Measurements from ENCODE around the gene KIN.
A peak's percentile ranks its signal among the peaks of the same experiment; 100 is the strongest.
"Not testable (repeated sequence)": the region's sequence is repeated elsewhere in the genome, so short reads cannot be mapped to it uniquely, and the experiment has no call there.

KIN gene

GRCh38 chr10:7794251-7795026 is 6.6 kb upstream of the KIN start:
- DNase-seq (ENCODE audit: low read depth in 2 of 2), result no peak

GRCh38 chr10:7792541-7792940 is 4.7 kb upstream of the KIN start:
- DNase-seq (ENCODE audit: low read depth in 2 of 2), result no peak

DNA sequence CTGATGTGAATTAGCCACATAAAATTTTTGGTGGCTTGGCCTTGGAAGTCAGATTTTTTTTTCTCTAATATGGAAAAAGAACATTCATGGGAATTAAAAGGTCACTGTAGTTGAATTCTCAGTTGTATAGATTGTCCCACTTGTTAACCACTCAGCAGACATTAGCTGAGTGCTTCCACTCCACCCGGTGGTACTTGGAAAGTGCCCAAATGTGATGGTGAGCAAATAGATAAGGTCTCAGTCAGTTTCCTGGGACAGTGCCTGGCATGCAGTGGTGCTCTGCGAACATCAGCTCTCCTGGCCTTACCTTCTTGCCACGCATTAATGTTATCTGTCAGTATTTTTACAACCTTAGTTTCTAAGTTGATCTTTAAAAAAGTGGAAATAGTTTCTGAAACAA is 1.6 kb upstream of the KIN start:
- DNase-seq (ENCODE audit: low read depth in 2 of 2), result no peak

DNA sequence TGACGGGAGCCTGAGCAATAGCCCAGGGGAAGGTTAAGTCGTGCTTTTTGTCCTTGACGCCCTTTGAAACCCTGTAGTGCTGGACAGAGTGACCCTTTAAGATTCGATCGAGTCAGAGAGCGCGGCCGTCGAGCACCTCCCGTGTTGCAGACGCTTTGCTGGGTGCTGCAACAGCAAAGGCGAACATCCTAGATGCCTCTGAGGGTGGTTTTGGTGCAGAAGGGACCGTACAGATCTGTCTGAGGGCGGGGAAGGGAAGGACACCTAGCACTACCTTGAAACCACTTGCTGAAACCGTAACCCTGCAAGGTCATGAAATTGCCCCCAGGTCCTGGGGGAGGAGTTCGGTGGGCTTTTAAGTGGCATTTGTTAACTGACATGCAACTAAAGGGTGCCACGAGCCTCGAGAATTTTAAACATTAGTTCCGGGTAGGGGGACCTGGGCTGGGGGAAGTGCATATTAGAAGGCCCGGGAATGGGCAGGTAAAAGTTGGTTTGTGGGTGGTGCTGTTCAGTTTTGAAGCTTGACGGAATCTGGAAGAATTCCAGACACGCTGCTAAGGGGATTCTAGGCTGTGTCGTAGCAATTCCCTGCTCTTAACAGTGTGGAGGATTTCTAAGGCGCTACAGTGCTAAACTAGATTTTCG is 970 bp upstream of the KIN start:
- DNase-seq (ENCODE audit: low read depth in 2 of 2), result peak in 1 of 2 donors; percentile 11

DNA sequence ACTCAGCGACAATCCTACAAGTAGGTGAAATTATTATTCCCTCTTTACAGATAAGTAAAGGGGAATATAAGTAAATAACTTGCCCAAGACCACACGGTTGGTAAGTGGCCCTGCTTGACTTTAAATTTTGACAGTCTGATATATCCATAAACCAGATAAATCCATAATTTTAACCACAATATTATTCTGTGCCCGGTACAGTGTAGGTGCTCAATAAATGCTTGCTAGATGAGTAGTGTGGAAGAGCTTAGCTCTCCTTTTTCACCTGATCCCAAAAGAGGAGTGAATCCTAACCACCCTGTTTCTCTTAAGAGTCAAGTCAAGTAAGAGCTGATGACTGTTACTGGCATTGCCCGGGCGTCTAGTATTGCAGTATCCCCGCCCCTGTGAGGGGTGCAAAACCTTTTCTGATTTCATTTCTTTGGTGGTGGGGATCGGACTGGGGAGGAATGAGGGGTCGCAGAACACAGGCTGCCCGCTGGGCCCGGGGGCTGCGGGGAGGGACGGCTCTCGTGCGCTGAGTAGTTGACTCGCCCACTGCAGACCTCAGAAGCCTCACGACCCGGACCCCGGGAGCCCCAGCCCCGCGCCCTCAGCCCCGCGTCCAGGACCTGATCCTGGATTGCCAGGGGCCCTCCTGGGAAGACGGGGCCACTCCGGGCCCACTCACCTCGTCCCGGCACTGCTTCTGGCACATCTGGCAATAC is 490 bp downstream of the KIN start:
- DNase-seq (ENCODE audit: low read depth in 2 of 2), result no peak

- no peak for DNase-seq (ENCODE audit: low read depth in 2 of 2)
Measured at GRCh38 chr10:7786430-7786829, 1.4 kb downstream of the KIN start.

DNA sequence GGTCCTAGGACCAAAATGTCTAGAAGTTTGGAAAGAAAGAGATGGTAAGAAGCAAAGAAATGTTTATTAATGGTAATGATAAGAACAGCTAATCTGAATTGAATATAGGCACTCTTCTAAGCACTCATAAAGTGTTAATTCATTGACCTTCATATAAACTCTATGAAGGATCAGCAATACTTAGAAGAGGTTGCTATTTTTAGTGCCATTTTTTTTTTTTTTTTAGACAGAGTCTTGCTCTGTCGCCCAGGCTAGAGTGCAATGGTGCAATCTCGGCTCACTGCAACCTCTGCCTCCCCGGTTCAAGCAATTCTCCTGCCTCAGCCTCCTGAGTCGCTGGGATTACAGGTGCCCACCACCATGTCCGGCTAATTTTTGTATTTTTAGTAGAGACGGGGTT is 5.6 kb downstream of the KIN start:
- DNase-seq (ENCODE audit: low read depth in 2 of 2), result not testable (repeated sequence)

GRCh38 chr10:7776777-7777176 is 11.0 kb downstream of the KIN start:
- DNase-seq (ENCODE audit: low read depth in 2 of 2), result no peak

GRCh38 chr10:7773845-7774801 is 13.7 kb downstream of the KIN start:
- no peak for DNase-seq (ENCODE audit: low read depth in 2 of 2)

DNA sequence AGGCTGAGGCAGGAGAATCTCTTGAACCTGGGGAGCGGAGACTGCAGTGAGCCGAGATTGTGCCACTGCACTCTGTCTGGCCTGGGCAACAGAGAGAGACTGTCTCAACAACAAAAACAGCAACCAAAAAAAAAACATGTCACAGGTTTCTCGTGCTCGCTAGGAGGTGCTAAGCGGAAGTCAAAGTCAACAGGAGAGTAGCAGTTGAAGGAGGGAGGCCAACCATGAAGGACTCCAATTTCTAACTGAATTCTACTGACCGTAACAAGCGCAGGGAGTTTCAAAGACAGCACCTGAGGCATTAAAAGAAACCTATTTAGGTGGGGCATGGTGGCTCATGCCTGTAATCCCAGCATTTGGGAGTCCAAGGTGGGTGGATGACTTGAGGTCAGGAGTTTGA is 19.4 kb downstream of the KIN start:
- no peak for DNase-seq (ENCODE audit: low read depth in 2 of 2)

- no peak for DNase-seq (ENCODE audit: low read depth in 2 of 2)
Measured at GRCh38 chr10:7767209-7767608, 20.6 kb downstream of the KIN start.

DNA sequence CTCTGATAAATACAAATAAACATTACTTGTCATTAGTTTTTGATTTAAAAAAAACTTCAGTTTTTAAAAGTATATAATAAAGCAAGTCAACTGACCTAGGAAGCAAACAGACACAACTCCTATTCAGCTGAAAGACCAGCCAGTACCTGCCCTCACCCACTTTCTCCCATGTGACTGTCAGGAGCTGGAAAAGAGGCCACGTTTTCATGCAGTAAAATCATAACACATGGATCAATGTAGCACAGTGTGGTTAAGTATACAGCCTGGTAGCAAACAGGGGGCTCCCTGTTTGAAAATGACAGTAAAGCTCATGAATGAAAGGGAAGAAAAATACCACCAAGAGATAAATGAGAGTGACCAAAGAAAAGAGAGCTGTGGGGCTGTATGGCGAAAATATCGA is 21.6 kb downstream of the KIN start:
- no peak for DNase-seq (ENCODE audit: low read depth in 2 of 2)

DNA sequence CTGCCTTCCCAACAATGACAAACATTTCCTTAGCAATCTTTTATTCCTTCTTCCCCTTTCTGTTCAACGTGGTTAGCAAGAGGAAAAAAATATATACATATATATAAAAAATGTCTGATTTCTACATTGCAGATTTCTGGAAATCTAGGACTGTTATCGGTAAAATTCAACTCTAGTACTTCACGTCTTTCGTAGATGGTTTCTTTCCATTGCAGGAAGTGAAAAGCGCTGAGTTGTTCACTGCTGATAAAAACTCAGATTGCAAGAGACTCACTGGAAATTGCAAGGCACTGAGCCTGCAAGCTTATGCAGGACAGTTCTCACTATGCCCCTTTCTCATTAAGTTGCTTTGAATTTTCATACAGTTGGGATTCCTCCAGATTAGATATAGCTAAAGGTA is 23.9 kb downstream of the KIN start:
- no peak for DNase-seq (ENCODE audit: low read depth in 2 of 2)

GRCh38 chr10:7756360-7756992 is 31.3 kb downstream of the KIN start:
- no peak for DNase-seq (ENCODE audit: low read depth in 2 of 2)

DNA sequence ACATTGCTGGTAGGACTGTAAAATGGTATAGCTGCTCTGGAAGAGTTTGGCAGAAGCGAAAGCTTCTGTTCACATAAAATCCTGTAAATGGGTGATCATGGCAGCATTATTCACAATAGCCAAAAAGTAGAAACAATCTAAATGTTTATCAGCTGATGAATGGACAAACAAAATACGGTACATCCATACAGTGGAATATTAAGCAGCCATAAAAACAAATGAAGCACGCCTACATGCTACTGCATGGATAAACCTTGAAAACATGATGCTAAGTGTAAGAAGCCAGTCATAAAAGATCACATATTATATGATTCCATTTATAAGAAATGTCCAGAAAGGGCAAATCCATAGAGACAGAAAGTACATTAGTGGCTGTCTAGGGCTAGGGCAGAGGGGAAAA is 32.7 kb downstream of the KIN start:
- no peak for DNase-seq (ENCODE audit: low read depth in 2 of 2)

GRCh38 chr10:7752251-7752650 is 35.5 kb downstream of the KIN start:
- no peak for DNase-seq (ENCODE audit: low read depth in 2 of 2)

DNA sequence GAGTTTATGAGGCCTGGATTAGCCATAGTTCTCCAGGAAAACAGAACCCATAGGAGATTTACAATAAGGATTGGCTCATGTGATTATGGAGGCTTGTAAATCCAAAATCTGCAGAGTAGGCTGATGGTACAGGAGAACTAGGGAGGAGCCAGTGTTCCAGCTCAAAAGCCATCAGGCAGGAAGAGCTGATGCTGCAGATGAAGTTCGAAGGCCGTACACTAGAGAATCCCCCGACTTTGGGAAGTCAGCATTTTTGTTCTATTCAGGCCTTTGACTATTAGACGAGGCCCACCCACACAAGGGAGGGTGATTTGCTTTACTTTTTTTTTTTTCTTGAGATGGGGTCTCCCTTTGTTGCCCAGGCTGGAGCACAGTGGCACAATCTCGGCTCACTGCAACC is 37.6 kb downstream of the KIN start:
- no peak for DNase-seq (ENCODE audit: low read depth in 2 of 2)

DNA sequence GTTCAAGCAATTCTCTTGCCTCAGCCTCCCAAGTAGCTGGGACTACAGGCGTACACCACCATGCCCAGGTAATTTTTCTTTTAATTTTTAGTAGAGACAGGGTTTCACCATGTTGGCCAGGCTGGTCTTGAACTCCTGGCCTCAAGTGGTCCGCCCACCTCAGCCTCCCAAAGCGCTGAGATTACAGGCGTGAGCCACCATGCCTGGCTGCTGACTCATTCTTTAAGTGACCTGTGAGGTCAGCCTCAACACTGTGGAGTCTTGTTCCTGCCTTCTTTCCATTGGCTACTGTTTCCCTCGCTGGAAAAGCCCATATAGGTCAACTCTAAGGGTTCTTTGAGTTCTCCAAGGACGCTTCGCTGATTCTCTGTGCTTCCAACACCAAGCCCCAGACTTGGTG is 39.2 kb downstream of the KIN start:
- not testable (repeated sequence) for DNase-seq (ENCODE audit: low read depth in 2 of 2)

DNA sequence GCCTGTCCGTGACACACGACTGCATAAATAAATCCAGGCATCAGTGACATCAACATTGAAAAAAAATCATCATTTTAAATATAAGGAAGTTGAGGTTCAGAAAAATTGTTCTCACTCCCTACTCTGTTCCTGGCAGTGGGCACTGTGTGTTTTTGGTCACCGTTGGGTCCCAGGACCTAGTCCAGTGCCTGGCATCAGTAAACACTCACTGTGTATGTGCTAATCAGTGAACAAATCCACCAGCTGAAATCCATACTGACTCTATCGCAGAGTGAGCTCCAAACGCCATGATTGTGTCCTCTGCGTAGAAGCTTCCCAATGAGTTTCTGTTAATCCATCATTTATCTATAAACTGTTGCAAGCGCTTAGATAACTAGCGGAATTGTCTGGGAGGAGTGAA is 43.5 kb downstream of the KIN start:
- DNase-seq (ENCODE audit: low read depth in 2 of 2), result no peak

DNA sequence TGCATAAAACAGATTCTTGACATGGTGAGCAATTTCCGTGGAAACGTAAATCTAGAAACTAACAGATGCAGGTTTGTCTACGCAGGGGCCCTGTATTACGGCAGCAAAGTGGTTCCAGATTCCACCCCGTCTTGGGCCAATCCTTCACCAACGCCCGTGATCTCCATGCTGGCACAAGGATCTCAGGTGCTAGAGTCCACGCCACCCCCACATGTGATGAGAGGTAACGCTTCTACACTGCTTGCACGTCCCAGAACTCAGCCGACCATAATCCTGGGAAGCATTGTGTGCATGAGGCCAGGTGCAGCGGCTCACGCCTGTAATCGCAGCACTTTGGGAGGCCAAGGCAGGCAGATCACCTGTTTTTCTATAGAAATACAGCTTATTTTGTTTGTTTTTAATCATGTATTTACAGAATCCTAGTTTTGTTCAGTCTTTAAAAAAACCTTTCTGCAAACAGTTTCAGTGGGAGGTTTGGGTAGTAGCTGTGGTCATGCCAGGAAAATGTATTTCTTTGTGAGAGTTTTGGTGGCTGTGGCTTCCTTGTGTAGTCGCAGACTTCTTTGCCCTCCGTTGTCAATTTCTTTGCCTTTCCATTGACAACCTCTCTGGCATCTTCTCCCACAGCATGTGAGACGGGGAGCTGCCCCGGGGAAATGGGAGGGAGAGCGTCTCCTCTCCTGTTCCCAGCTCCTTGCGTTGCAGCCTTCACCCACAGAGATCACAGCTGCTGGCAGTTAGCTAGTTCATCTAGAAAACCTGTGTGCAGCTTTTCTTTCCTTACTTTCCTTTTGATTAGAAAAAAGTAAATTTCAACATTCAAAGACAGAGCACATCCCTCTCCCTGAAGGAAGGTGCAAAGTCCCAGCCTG is 49.0 kb downstream of the KIN start:
- no peak for DNase-seq (ENCODE audit: low read depth in 2 of 2)

Measured in activated CD8-positive, alpha-beta memory T cell treated with anti-CD3 and anti-CD28 coated beads for 4 hours (primary cell).